Measurements from ENCODE around the gene KCNK13.

GRCh38 chr14:90184094-90184493 is 122.3 kb downstream of the KCNK13 start:
- TF ChIP-seq CTCF (IDR thresholded peaks at IDR 0.05) (no peak), POLR2AphosphoS5 (IDR thresholded peaks at IDR 0.05) (no peak)

All from gastroesophageal sphincter (tissue), 3 donors.